Effector memory CD4-positive, alpha-beta T cell (primary cell): Measurements from ENCODE around the gene CHRND.

Experiments
- DNase-seq, 3 donors: peaks; one replicate each; pipeline ENCODE4 v3.0.0-alpha.2; 2020
- H3K27ac ChIP-seq: 2 replicates; pipeline ENCODE4 v1.7.0; 2013; ENCODE audit warnings: mild to moderate bottlenecking, low read length, moderate library complexity; ENCODE audit not compliant: insufficient read depth, poor library complexity, severe bottlenecking
- H3K27me3 ChIP-seq: replicated peaks from 2 replicates; pipeline ENCODE4 v1.7.0; 2013; ENCODE audit warnings: mild to moderate bottlenecking, low read length; ENCODE audit not compliant: insufficient read depth, control insufficient read depth, poor library complexity, severe bottlenecking
- H3K36me3 ChIP-seq: 2 replicates; pipeline ENCODE4 v1.7.0; 2013; ENCODE audit warnings: mild to moderate bottlenecking, low read length, moderate library complexity; ENCODE audit not compliant: control insufficient read depth, insufficient read depth
- H3K4me1 ChIP-seq: 2 replicates; pipeline ENCODE4 v1.7.0; 2013; ENCODE audit warnings: low read length, mild to moderate bottlenecking; ENCODE audit not compliant: control insufficient read depth, insufficient read depth, poor library complexity, severe bottlenecking
- H3K4me3 ChIP-seq: 2 replicates; pipeline ENCODE4 v1.7.0; 2013; ENCODE audit warnings: low read length, low read depth, mild to moderate bottlenecking; ENCODE audit not compliant: insufficient read depth, poor library complexity, severe bottlenecking
- H3K9me3 ChIP-seq: 2 replicates; pipeline ENCODE4 v1.7.0; 2013; ENCODE audit warnings: mild to moderate bottlenecking, low read length, moderate library complexity; ENCODE audit not compliant: control insufficient read depth

Gene CHRND

GRCh38 chr2:232495292-232495691 is 30.7 kb upstream of the CHRND start:
- Histone ChIP-seq H3K27me3 (no peaks in the 10 kb centered on the region), H3K9me3 (no peaks in the 10 kb centered on the region), H3K27ac (no peak overlapping the region), H3K36me3 (no peaks in the 10 kb centered on the region), H3K4me3 (no peak overlapping the region), H3K4me1 (no peaks in the 10 kb centered on the region)
- DNase-seq = no peak

GRCh38 chr2:232496501-232497270 is 29.3 kb upstream of the CHRND start:
- H3K36me3 ChIP-seq = no peaks in the 10 kb centered on the region
- DNase-seq = no peak
- H3K27ac ChIP-seq = no peak overlapping the region
- H3K4me1 ChIP-seq = no peaks in the 10 kb centered on the region
- H3K4me3 ChIP-seq = no peak overlapping the region
- H3K27me3 ChIP-seq = peaks cover 1% of the 10 kb centered on the region
- no peaks in the 10 kb centered on the region for H3K9me3 ChIP-seq

GRCh38 chr2:232497348-232497747 is 28.6 kb upstream of the CHRND start:
- no peaks in the 10 kb centered on the region for H3K36me3 ChIP-seq
- no peak overlapping the region for H3K4me3 ChIP-seq
- peaks cover 2% of the 10 kb centered on the region for H3K4me1 ChIP-seq
- no peak for DNase-seq
- no peak overlapping the region for H3K27ac ChIP-seq
- peaks cover 7% of the 10 kb centered on the region for H3K27me3 ChIP-seq
- H3K9me3 ChIP-seq = no peaks in the 10 kb centered on the region

GRCh38 chr2:232498452-232498851 is 27.5 kb upstream of the CHRND start:
- H3K4me3 ChIP-seq = no peak overlapping the region
- peaks cover 4% of the 10 kb centered on the region for H3K4me1 ChIP-seq
- H3K27ac ChIP-seq = no peak overlapping the region
- no peaks in the 10 kb centered on the region for H3K36me3 ChIP-seq
- no peaks in the 10 kb centered on the region for H3K9me3 ChIP-seq
- H3K27me3 ChIP-seq = peaks cover 8% of the 10 kb centered on the region
- DNase-seq = no peak

DNA sequence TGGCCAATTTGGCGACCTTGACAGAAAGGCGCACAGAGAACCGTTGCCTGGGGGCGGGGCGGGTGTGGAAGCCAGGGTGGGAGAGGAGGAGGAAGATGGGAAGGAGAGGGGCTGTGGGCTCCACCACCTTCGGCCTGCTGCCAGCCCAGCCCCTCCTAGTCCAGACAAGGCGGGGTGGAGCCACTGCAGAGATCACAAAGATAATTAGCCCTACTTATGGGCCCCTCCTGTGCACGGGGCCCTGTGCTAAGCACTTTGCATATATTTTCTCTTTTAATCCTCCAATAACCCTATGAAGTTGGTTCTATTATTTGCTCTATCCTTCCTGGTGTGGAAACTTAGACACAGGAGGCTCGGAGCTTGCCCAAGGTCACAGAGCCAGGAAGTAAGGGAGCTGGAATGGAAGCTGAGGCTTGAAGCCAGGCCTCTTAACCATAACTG is 24.6 kb upstream of the CHRND start:
- Histone ChIP-seq H3K4me1 (peaks cover 4% of the 10 kb centered on the region), H3K4me3 (no peak overlapping the region), H3K27me3 (peaks cover 15% of the 10 kb centered on the region), H3K36me3 (no peaks in the 10 kb centered on the region), H3K9me3 (no peaks in the 10 kb centered on the region), H3K27ac (no peak overlapping the region)
- no peak for DNase-seq

- H3K4me3 ChIP-seq = no peak overlapping the region
- no peaks in the 10 kb centered on the region for H3K9me3 ChIP-seq
- H3K27me3 ChIP-seq = peaks cover 15% of the 10 kb centered on the region
- DNase-seq = no peak
- H3K36me3 ChIP-seq = no peaks in the 10 kb centered on the region
- no peak overlapping the region for H3K27ac ChIP-seq
- H3K4me1 ChIP-seq = peaks cover 4% of the 10 kb centered on the region
Measured at GRCh38 chr2:232501794-232502390, 24.1 kb upstream of the CHRND start.

GRCh38 chr2:232502511-232502910 is 23.4 kb upstream of the CHRND start:
- peak in 1 of 3 donors; percentile 22 for DNase-seq
- H3K27me3 ChIP-seq = peaks cover 15% of the 10 kb centered on the region
- no peak overlapping the region for H3K27ac ChIP-seq
- no peaks in the 10 kb centered on the region for H3K9me3 ChIP-seq
- peaks cover 4% of the 10 kb centered on the region for H3K4me1 ChIP-seq
- no peaks in the 10 kb centered on the region for H3K36me3 ChIP-seq
- no peak overlapping the region for H3K4me3 ChIP-seq

DNA sequence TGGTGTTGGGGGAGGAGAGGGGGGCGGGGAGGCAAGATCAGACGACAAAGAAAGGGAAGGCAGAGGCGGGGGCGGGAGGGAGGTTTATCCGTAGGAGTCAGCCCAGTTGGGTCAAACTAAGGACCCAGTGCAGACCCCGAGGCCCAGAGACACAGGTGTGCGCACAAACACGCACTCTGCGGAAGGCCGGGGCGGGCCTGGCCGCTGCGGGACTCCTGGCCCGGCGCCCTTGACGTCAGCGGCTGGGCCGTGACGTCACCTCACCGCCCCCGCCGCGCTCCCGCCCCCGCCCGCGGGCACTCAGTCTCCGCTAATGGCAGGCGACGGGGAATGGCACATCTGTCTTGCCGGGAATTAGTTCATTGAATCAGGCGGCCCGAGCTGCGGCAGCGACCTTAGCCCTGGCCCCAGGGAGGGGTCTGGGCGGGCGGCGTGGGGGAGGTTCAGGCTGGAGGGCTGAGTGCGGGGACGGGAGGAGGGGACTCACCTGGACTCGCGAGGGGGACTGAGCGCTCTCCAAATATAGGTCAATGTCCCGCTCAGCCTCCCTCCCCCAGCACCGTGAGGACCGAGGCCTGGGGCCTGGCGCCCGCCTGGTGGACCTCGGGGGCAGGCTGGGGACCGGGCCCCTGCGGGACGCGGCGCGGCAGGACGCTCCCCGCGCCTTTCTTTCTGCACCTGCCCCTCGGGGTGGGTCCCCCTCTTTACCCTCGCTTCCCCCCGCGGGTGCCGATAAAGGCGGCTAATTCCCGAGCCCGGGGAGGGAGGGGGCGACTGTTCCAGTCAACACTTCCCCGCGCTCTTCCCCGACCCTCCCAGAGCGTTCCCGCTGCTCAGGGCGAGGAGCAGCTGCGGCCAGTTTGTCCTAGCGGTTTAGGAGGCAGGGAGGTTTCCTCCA is 22.8 kb upstream of the CHRND start:
- Histone ChIP-seq H3K9me3 (no peaks in the 10 kb centered on the region), H3K4me1 (peaks cover 4% of the 10 kb centered on the region), H3K4me3 (peak overlapping the region; percentile 29), H3K36me3 (no peaks in the 10 kb centered on the region), H3K27ac (no peak overlapping the region), H3K27me3 (peaks cover 15% of the 10 kb centered on the region)
- peak; percentile 6 to 40 (median 18) for DNase-seq

- Histone ChIP-seq H3K4me3 (no peak overlapping the region), H3K27ac (no peak overlapping the region), H3K4me1 (peaks cover 4% of the 10 kb centered on the region), H3K27me3 (peaks cover 15% of the 10 kb centered on the region), H3K9me3 (no peaks in the 10 kb centered on the region), H3K36me3 (no peaks in the 10 kb centered on the region)
- no peak for DNase-seq
Measured at GRCh38 chr2:232503809-232504323, 22.1 kb upstream of the CHRND start.
